HG03280 (cell line): ENCODE results near the gene STAT1.

Source experiments
- ATAC-seq: cut with Tn5 transposase; IDR thresholded peaks from one replicate; pipeline ENCODE4 v1.9.1; 2021; ENCODE audit warnings: mild to moderate bottlenecking, moderate library complexity; ENCODE audit not compliant: unreplicated experiment

STAT1 gene

DNA sequence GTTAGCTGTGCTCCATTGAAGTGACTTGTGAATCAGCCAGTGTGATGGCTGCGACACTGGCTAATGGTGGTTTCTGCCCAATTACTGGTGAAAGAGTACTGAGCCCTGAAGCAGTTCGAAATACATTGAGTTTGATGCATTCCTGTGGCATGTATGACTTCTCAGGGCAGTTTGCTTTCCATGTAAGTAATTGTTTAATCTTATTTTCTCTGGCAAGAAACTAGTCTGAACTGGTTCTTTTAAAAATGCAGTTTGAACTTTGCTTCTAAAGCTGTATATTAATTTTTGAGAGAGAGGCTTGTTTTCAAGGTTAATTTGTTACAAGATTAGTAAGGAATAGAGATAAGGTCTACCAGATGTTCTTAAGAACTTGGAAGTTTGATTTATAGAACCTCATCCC, 86.7 kb downstream of the STAT1 start:
- ATAC-seq, result no peak

DNA sequence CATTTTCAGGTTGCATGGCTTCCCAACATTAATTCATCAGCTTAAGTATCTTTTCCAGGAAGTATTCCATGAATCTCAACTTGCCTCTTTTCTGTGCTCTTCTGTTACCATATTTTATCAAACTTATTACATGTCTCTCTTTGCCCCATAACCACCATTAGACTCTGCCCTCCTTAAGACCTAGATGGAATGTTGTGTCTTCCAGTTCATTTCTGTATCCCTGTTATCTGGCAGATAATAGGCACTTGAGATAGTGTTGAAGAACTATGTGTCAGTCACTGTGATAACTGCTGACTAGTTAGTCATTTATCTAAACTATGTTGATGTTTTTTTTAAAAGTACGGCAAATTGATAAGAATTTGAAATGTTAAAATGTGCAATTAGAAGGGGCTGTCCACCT, 91.6 kb downstream of the STAT1 start:
- no peak for ATAC-seq

- ATAC-seq, result no peak
Observed at GRCh38 chr2:190920085-190920484, 93.9 kb downstream of the STAT1 start.
